GM21447 (cell line): Measurements from ENCODE around the gene LCE2C.

ENCODE experiments used
- ATAC-seq: cut with Tn5 transposase; IDR thresholded peaks from one replicate; pipeline ENCODE4 v1.9.1; 2021; ENCODE audit not compliant: unreplicated experiment

LCE2C gene

GRCh38 chr1:152718238-152718637 lies 43.2 kb downstream of the LCE2C start:
- ATAC-seq = no peak

GRCh38 chr1:152725261-152725660 lies 50.2 kb downstream of the LCE2C start:
- no peak for ATAC-seq
